HT-29 (cell line): Measurements from ENCODE around the gene RANBP3. TPM values are rescaled to one million over a fixed set of nuclear protein-coding genes. Genes with fewer than 3 reads are reported as not detected.
"Not testable (repeated sequence)": the region's sequence is repeated elsewhere in the genome, so short reads cannot be mapped to it uniquely, and the experiment has no call there.

Experiments
- DNase-seq: peaks from one replicate; pipeline ENCODE4 v3.0.0-alpha.2; 2015; ENCODE audit warnings: low spot score
- total RNA-seq: library from RNA; depleted of rRNA; stranded (reverse); fragments of >200 nt; shearing (Covaris generic); gene quantifications from 2 replicates; pipeline ENCODE4 v1.2.3, GENCODE V29; 2014

RANBP3 gene
- total RNA-seq, 1 experiment from 2014 or later, result 79.3 TPM

GRCh38 chr19:5987077-5987818 is 9.3 kb upstream of the RANBP3 start:
- DNase-seq, result peak; percentile 77

GRCh38 chr19:5985837-5986236 is 7.9 kb upstream of the RANBP3 start:
- DNase-seq, result not testable (repeated sequence)

GRCh38 chr19:5985098-5985783 is 7.3 kb upstream of the RANBP3 start:
- DNase-seq, result no peak

GRCh38 chr19:5984600-5984999 is 6.7 kb upstream of the RANBP3 start:
- DNase-seq, result no peak

GRCh38 chr19:5983367-5983955 is 5.5 kb upstream of the RANBP3 start:
- no peak for DNase-seq

GRCh38 chr19:5978606-5979552 is 939 bp upstream of the RANBP3 start:
- no peak for DNase-seq

GRCh38 chr19:5977222-5977784 is 637 bp downstream of the RANBP3 start:
- no peak for DNase-seq

GRCh38 chr19:5976768-5977167 is 1.2 kb downstream of the RANBP3 start:
- DNase-seq, result no peak

GRCh38 chr19:5975388-5975728 is 2.6 kb downstream of the RANBP3 start:
- DNase-seq, result no peak

- no peak for DNase-seq
Measured at GRCh38 chr19:5974721-5975387, 3.1 kb downstream of the RANBP3 start.

GRCh38 chr19:5973867-5974635 is 3.9 kb downstream of the RANBP3 start:
- no peak for DNase-seq

GRCh38 chr19:5973376-5973775 is 4.6 kb downstream of the RANBP3 start:
- no peak for DNase-seq

- DNase-seq, result no peak
Measured at GRCh38 chr19:5972355-5972731, 5.6 kb downstream of the RANBP3 start.

GRCh38 chr19:5971714-5972354 is 6.1 kb downstream of the RANBP3 start:
- DNase-seq, result no peak

GRCh38 chr19:5969476-5969875 is 8.5 kb downstream of the RANBP3 start:
- DNase-seq, result no peak

GRCh38 chr19:5968431-5969373 is 9.2 kb downstream of the RANBP3 start:
- DNase-seq, result no peak

GRCh38 chr19:5967994-5968430 is 9.9 kb downstream of the RANBP3 start:
- DNase-seq, result peak; percentile 69

GRCh38 chr19:5967571-5967970 is 10.4 kb downstream of the RANBP3 start:
- no peak for DNase-seq
